Activated CD4-positive, alpha-beta T cell treated with anti-CD3 and anti-CD28 coated beads, Interleukin-2, amount 10 ng/mL, durations not matched to agents 7 days and 5 days (primary cell): Measurements from ENCODE around the gene ARHGAP10. TPM values are rescaled to one million over a fixed set of nuclear protein-coding genes. Genes with fewer than 3 reads are reported as not detected.

Source experiments
- CTCF ChIA-PET: fragments of 350-600 bp; sonication (Branson Sonifier 250); formaldehyde crosslinking; loops from one replicate; lab custom pipeline; 2021; ENCODE audit warnings: antibody characterized with exemption; lab: Charles Lee
- POLR2A ChIA-PET: fragments of 350-600 bp; sonication (Branson Sonifier 250); formaldehyde crosslinking; loops from one replicate; lab custom pipeline; 2021; ENCODE audit warnings: antibody characterized with exemption; lab: Charles Lee
- DNase-seq: peaks from one replicate; pipeline ENCODE4 v3.0.0-alpha.2; 2020
- H3K27ac Mint-ChIP-seq: one replicate; pipeline ENCODE4 v1.8.0; 2021; ENCODE audit warnings: mild to moderate bottlenecking, moderate library complexity, mixed read lengths
- H3K27me3 Mint-ChIP-seq: one replicate; pipeline ENCODE4 v1.8.0; 2021; ENCODE audit warnings: mixed read lengths
- H3K36me3 Mint-ChIP-seq: one replicate; pipeline ENCODE4 v1.8.0; 2021; ENCODE audit warnings: low read depth, mixed read lengths
- H3K4me1 Mint-ChIP-seq: one replicate; pipeline ENCODE4 v1.8.0; 2021; ENCODE audit warnings: mixed read lengths
- H3K4me3 Mint-ChIP-seq: one replicate; pipeline ENCODE4 v1.8.0; 2021; ENCODE audit warnings: mild to moderate bottlenecking, moderate library complexity, mixed read lengths
- H3K9me3 Mint-ChIP-seq: one replicate; pipeline ENCODE4 v1.8.0; 2021; ENCODE audit warnings: mixed read lengths
- total RNA-seq, 2 experiments: library from RNA; stranded (reverse); gene quantifications; one replicate each; pipeline ENCODE4 v1.2.3, GENCODE V29; 2021

The ARHGAP10 gene
- total RNA-seq, 2 experiments from 2014 or later: 9.4 to 10.7 TPM

- no peak overlapping the region for H3K4me3 Mint-ChIP-seq
- no peaks in the 10 kb centered on the region for H3K36me3 Mint-ChIP-seq
- CTCF ChIA-PET: no interaction called here
- H3K9me3 Mint-ChIP-seq: no peaks in the 10 kb centered on the region
- no peak for DNase-seq
- POLR2A ChIA-PET: interaction anchor here (0.6 kb wide), 1 partner anchor 88 kb away, joined by 8 read pairs; no protein-coding TSS in a partner anchor
- no peaks in the 10 kb centered on the region for H3K4me1 Mint-ChIP-seq
- no peak overlapping the region for H3K27ac Mint-ChIP-seq
- peaks cover 7% of the 10 kb centered on the region for H3K27me3 Mint-ChIP-seq
Observed at GRCh38 chr4:147809211-147809610, 77.3 kb downstream of the ARHGAP10 start.

GRCh38 chr4:147811878-147812277 is 80.0 kb downstream of the ARHGAP10 start:
- CTCF ChIA-PET: interaction anchor here (1.3 to 1.5 kb wide), 2 partner anchors 11 to 15 kb away, joined by 4 to 7 read pairs; no protein-coding TSS in a partner anchor
- H3K9me3 Mint-ChIP-seq: no peaks in the 10 kb centered on the region
- H3K4me3 Mint-ChIP-seq: no peak overlapping the region
- H3K4me1 Mint-ChIP-seq: peaks cover 13% of the 10 kb centered on the region
- H3K27ac Mint-ChIP-seq: no peak overlapping the region
- H3K36me3 Mint-ChIP-seq: no peaks in the 10 kb centered on the region
- no peak for DNase-seq
- peaks cover 7% of the 10 kb centered on the region for H3K27me3 Mint-ChIP-seq
- POLR2A ChIA-PET: no interaction called here

GRCh38 chr4:147813109-147813773 is 81.4 kb downstream of the ARHGAP10 start:
- ChIA-PET POLR2A (no interaction called here), CTCF (interaction anchor here (0.9 kb wide), 1 partner anchor 28 kb away, joined by 3 read pairs; no protein-coding TSS in a partner anchor)
- no peak overlapping the region for H3K4me3 Mint-ChIP-seq
- H3K4me1 Mint-ChIP-seq: peaks cover 13% of the 10 kb centered on the region
- peaks cover 3% of the 10 kb centered on the region for H3K27me3 Mint-ChIP-seq
- no peak for DNase-seq
- H3K36me3 Mint-ChIP-seq: no peaks in the 10 kb centered on the region
- H3K27ac Mint-ChIP-seq: no peak overlapping the region
- no peaks in the 10 kb centered on the region for H3K9me3 Mint-ChIP-seq

- H3K27ac Mint-ChIP-seq: no peak overlapping the region
- POLR2A ChIA-PET: no interaction called here
- CTCF ChIA-PET: interaction anchor here (1.1 kb wide), 1 partner anchor 9 kb away, joined by 3 read pairs; no protein-coding TSS in a partner anchor
- H3K9me3 Mint-ChIP-seq: no peaks in the 10 kb centered on the region
- H3K4me1 Mint-ChIP-seq: peaks cover 13% of the 10 kb centered on the region
- no peak for DNase-seq
- H3K27me3 Mint-ChIP-seq: no peaks in the 10 kb centered on the region
- H3K36me3 Mint-ChIP-seq: no peaks in the 10 kb centered on the region
- no peak overlapping the region for H3K4me3 Mint-ChIP-seq
Observed at GRCh38 chr4:147813973-147814372, 82.1 kb downstream of the ARHGAP10 start.

DNA sequence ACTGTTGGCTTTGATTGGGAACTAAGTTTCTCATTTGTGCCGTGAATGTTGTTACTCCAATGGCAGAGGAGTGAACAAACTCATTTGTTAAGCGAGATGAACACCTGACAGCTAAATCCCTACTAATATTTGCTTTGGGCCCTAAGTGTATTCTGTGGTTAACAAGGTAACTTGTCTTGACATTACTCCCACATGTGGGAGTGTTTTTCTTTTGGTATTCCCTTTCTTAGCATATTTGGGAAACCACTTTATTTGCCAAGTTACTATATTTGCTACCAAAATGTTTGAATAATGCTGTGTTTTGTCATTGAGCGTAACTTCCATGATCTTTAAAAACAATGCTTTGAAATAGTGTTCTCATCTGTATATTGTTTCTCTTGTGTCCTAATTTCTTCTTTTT is 82.5 kb downstream of the ARHGAP10 start:
- POLR2A ChIA-PET: no interaction called here
- Mint-ChIP-seq H3K4me1 (peaks cover 13% of the 10 kb centered on the region), H3K27ac (no peak overlapping the region), H3K36me3 (no peaks in the 10 kb centered on the region), H3K9me3 (no peaks in the 10 kb centered on the region), H3K4me3 (no peak overlapping the region), H3K27me3 (no peaks in the 10 kb centered on the region)
- no peak for DNase-seq
- CTCF ChIA-PET: interaction anchor here (1.1 kb wide), 1 partner anchor 9 kb away, joined by 3 read pairs; no protein-coding TSS in a partner anchor

DNA sequence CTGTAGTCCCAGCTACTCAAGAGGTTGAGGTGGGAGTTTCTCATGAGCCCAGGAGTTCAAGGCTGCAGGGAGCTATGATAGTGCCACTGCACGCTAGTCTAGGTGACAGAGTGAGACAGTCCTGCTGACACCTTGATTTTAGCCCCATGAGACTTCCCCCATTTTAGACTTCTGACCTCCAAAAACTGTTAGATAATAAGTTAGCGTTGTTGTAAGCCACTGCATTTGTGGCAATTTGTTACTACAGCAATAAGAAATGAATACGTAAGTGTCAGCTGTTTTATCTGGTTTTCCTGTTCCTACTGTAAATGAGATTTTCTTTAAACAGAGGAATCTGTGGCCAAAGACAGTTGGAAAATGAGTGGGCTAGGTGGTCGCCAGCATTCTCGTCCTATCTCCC is 83.9 kb downstream of the ARHGAP10 start:
- ChIA-PET POLR2A (no interaction called here), CTCF (no interaction called here)
- Mint-ChIP-seq H3K27ac (no peak overlapping the region), H3K4me3 (no peak overlapping the region), H3K36me3 (no peaks in the 10 kb centered on the region), H3K9me3 (no peaks in the 10 kb centered on the region), H3K27me3 (no peaks in the 10 kb centered on the region), H3K4me1 (peaks cover 13% of the 10 kb centered on the region)
- no peak for DNase-seq

DNA sequence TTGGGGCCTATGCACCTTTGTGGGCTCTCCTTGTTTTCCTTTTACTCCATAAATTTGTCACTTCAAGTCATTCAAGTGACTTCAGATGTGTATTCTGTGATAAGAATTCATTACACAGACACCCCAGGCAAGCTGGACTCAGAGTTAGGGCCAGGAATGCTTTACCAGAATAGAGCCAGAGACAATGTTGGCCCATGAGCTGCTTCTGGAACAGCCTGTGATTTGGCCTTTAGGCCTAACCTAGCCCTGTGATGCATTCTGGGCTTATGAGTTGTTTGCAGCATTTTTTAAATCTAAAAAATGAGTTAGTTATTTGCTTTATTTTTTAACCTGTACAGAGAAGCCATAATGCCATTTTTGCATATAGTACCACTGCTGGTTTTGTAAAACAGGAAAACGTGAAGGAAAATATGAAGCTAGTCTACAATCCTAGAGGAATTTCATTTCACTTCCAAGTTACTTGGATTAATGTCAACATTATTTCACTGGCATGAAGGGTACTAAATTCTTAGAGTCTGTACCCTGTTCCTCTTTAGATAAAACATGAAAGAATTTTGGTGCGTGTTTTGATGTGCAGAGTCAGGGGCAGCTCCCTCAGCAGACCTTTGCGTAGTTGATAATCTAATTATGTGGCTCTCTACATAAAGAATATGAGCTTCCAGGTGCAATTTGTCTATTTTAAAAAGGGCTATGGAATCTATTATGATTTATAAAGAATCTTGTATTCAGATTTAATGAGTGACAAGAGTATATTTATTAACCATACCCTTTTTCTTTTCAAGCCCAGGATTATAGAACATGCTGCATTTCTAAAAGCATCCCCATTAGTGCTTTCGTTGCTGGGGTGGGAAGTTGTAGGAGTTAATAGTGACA is 84.7 kb downstream of the ARHGAP10 start:
- Mint-ChIP-seq H3K27ac (no peak overlapping the region), H3K4me1 (peaks cover 13% of the 10 kb centered on the region), H3K36me3 (no peaks in the 10 kb centered on the region), H3K27me3 (no peaks in the 10 kb centered on the region), H3K9me3 (no peaks in the 10 kb centered on the region), H3K4me3 (no peak overlapping the region)
- ChIA-PET POLR2A (no interaction called here), CTCF (no interaction called here)
- no peak for DNase-seq

GRCh38 chr4:147820975-147821374 is 89.1 kb downstream of the ARHGAP10 start:
- no peak overlapping the region for H3K27ac Mint-ChIP-seq
- no peak for DNase-seq
- H3K36me3 Mint-ChIP-seq: peaks cover 4% of the 10 kb centered on the region
- no peaks in the 10 kb centered on the region for H3K9me3 Mint-ChIP-seq
- no peak overlapping the region for H3K4me3 Mint-ChIP-seq
- H3K27me3 Mint-ChIP-seq: no peaks in the 10 kb centered on the region
- ChIA-PET POLR2A (no interaction called here), CTCF (interaction anchor here (0.7 kb wide), 1 partner anchor 12 kb away, joined by 3 read pairs; no protein-coding TSS in a partner anchor)
- H3K4me1 Mint-ChIP-seq: peaks cover 4% of the 10 kb centered on the region

GRCh38 chr4:147821555-147821954 is 89.7 kb downstream of the ARHGAP10 start:
- H3K4me1 Mint-ChIP-seq: no peaks in the 10 kb centered on the region
- H3K36me3 Mint-ChIP-seq: peaks cover 4% of the 10 kb centered on the region
- DNase-seq: no peak
- ChIA-PET CTCF (interaction anchor here (0.7 to 1.0 kb wide), 2 partner anchors 11 to 45 kb away, joined by 3 read pairs; no protein-coding TSS in a partner anchor), POLR2A (no interaction called here)
- no peaks in the 10 kb centered on the region for H3K27me3 Mint-ChIP-seq
- no peaks in the 10 kb centered on the region for H3K9me3 Mint-ChIP-seq
- no peak overlapping the region for H3K4me3 Mint-ChIP-seq
- no peak overlapping the region for H3K27ac Mint-ChIP-seq

DNA sequence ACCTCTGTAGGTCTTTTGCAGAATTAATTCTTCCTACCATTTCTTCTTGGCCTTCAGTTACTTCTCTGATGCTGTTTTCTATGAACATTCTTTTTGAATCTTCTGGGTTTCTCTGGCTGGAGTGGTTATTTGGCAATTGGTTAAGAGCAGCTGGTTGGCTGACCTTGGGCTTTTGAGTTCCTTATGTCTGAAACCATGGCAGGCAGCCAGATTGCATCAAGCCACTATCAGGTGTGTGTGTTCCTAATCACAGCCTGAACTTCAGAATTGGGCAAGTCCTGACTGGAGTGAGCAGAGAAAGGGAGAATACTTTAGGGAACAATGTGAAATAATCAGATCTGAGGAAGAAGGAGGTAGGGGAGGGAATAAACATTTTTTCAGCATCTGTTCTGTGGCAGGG is 90.2 kb downstream of the ARHGAP10 start:
- peaks cover 4% of the 10 kb centered on the region for H3K36me3 Mint-ChIP-seq
- no peak for DNase-seq
- CTCF ChIA-PET: interaction anchor here (1.0 kb wide), 1 partner anchor 44 kb away, joined by 3 read pairs; no protein-coding TSS in a partner anchor
- H3K9me3 Mint-ChIP-seq: no peaks in the 10 kb centered on the region
- no peaks in the 10 kb centered on the region for H3K4me1 Mint-ChIP-seq
- no peak overlapping the region for H3K27ac Mint-ChIP-seq
- no peaks in the 10 kb centered on the region for H3K27me3 Mint-ChIP-seq
- POLR2A ChIA-PET: no interaction called here
- H3K4me3 Mint-ChIP-seq: no peak overlapping the region

GRCh38 chr4:147823130-147823529 is 91.2 kb downstream of the ARHGAP10 start:
- H3K36me3 Mint-ChIP-seq: peaks cover 4% of the 10 kb centered on the region
- H3K4me1 Mint-ChIP-seq: no peaks in the 10 kb centered on the region
- H3K27me3 Mint-ChIP-seq: no peaks in the 10 kb centered on the region
- DNase-seq: no peak
- no peak overlapping the region for H3K4me3 Mint-ChIP-seq
- CTCF ChIA-PET: interaction anchor here (1.0 to 1.8 kb wide), 3 partner anchors 9 to 90 kb away, joined by 3 read pairs; no protein-coding TSS in a partner anchor
- no peak overlapping the region for H3K27ac Mint-ChIP-seq
- POLR2A ChIA-PET: no interaction called here
- no peaks in the 10 kb centered on the region for H3K9me3 Mint-ChIP-seq

GRCh38 chr4:147824316-147824715 is 92.4 kb downstream of the ARHGAP10 start:
- Mint-ChIP-seq H3K4me3 (no peak overlapping the region), H3K9me3 (no peaks in the 10 kb centered on the region), H3K27me3 (no peaks in the 10 kb centered on the region), H3K36me3 (peaks cover 4% of the 10 kb centered on the region), H3K4me1 (no peaks in the 10 kb centered on the region), H3K27ac (no peak overlapping the region)
- POLR2A ChIA-PET: interaction anchor here (0.7 kb wide), 1 partner anchor 154 kb away, joined by 4 read pairs; no protein-coding TSS in a partner anchor
- DNase-seq: no peak
- CTCF ChIA-PET: interaction anchor here (0.7 to 1.8 kb wide), 2 partner anchors 18 to 19 kb away, joined by 3 read pairs; no protein-coding TSS in a partner anchor

GRCh38 chr4:147824884-147825283 is 93.0 kb downstream of the ARHGAP10 start:
- peaks cover 4% of the 10 kb centered on the region for H3K36me3 Mint-ChIP-seq
- no peaks in the 10 kb centered on the region for H3K27me3 Mint-ChIP-seq
- no peaks in the 10 kb centered on the region for H3K4me1 Mint-ChIP-seq
- ChIA-PET CTCF (no interaction called here), POLR2A (no interaction called here)
- no peak overlapping the region for H3K27ac Mint-ChIP-seq
- H3K4me3 Mint-ChIP-seq: no peak overlapping the region
- DNase-seq: no peak
- no peaks in the 10 kb centered on the region for H3K9me3 Mint-ChIP-seq
